ENCODE measurements around the gene PAN3.
A peak's percentile ranks its signal among the peaks of the same experiment; 100 is the strongest.
"Not testable (repeated sequence)": the region's sequence is repeated elsewhere in the genome, so short reads cannot be mapped to it uniquely, and the experiment has no call there.

The PAN3 gene

GRCh38 chr13:28116736-28117135 is 21.6 kb upstream of the PAN3 start:
- TF ChIP-seq JUND (IDR thresholded peaks at IDR 0.05; ENCODE audit: low read depth): no peak
- DNase-seq (ENCODE audit: low read depth in 1 of 2, low spot score in 1 of 2): no peak
- in situ Hi-C loops (cut with HindIII; ENCODE audit: low pct_unique_long_range_greater_than_20kb, low sequenced_read_pairs): no loop called here

DNA sequence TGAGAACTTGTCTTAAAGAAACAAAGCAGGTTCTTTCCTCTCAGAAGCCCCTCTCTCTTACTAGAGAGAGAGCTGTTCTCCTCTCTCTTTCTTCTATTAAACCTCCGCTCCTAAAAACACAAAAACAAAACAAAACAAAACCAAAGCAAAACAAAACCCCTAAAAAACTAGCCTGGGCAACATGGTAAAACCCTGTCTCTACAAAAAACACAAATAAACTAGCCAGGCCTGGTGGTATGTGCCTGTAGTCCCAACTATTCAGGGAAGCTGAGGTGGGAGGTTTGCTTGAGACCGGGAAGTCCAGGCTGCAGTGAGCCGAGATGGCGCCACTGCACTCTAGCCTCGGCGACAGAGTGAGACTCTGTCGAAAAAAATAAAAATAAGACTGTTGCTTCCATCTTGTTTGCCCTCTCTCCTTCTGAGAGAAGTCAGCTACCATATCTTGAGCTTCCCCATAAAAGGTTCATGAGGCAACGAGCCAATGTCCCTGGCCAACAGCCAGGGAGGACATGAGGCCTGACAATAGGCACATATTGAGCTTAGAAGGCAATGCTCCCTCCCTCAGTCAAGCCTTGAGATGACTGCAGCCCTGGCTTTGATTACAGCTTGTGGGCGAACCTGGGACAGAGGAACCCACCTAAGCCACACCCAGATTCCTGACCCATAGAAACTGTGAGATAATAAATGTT is 20.5 kb upstream of the PAN3 start:
- in situ Hi-C loops (cut with HindIII; ENCODE audit: low pct_unique_long_range_greater_than_20kb, low sequenced_read_pairs): no loop called here
- DNase-seq (ENCODE audit: low read depth in 1 of 2, low spot score in 1 of 2): peak in 1 of 2 experiments; percentile 22

DNA sequence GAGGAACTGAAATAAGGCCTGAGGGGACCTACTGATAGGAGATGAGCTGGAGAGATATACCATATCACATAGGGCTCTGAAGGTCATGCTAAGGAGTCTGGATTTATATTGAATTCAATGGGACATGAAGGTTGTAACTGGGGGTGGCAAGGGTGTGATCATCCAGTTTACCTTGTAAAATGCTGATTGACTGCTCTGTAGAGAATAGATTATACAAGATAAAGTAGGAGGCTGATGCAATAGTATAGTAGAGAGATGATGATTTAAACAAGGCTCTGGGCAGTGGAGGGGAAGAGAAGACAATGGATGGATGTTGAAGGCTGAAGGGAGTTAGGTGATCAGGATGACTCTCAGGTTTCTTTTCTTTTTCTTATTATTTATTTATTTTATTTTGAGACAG is 18.0 kb upstream of the PAN3 start:
- in situ Hi-C loops (cut with HindIII; ENCODE audit: low pct_unique_long_range_greater_than_20kb, low sequenced_read_pairs): no loop called here
- TF ChIP-seq JUND (IDR thresholded peaks at IDR 0.05; ENCODE audit: low read depth): no peak
- no peak for DNase-seq (ENCODE audit: low read depth in 1 of 2, low spot score in 1 of 2)

More for the DNA sequence above, 20.5 kb upstream of the PAN3 start:
- TF ChIP-seq JUND (IDR thresholded peaks at IDR 0.05; ENCODE audit: low read depth): no peak

- no peak for TF ChIP-seq JUND (IDR thresholded peaks at IDR 0.05; ENCODE audit: low read depth)
- in situ Hi-C loops (cut with HindIII; ENCODE audit: low pct_unique_long_range_greater_than_20kb, low sequenced_read_pairs): no loop called here
- DNase-seq (ENCODE audit: low read depth in 1 of 2, low spot score in 1 of 2): no peak
Measured at GRCh38 chr13:28121224-28121623, 17.1 kb upstream of the PAN3 start.

- TF ChIP-seq JUND (IDR thresholded peaks at IDR 0.05; ENCODE audit: low read depth): no peak
- no peak for DNase-seq (ENCODE audit: low read depth in 1 of 2, low spot score in 1 of 2)
- in situ Hi-C loops (cut with HindIII; ENCODE audit: low pct_unique_long_range_greater_than_20kb, low sequenced_read_pairs): no loop called here
Measured at GRCh38 chr13:28128030-28128429, 10.3 kb upstream of the PAN3 start.

GRCh38 chr13:28128926-28129325 is 9.4 kb upstream of the PAN3 start:
- no peak for DNase-seq (ENCODE audit: low read depth in 1 of 2, low spot score in 1 of 2)
- no peak for TF ChIP-seq JUND (IDR thresholded peaks at IDR 0.05; ENCODE audit: low read depth)
- in situ Hi-C loops (cut with HindIII; ENCODE audit: low pct_unique_long_range_greater_than_20kb, low sequenced_read_pairs): no loop called here

- in situ Hi-C loops (cut with HindIII; ENCODE audit: low pct_unique_long_range_greater_than_20kb, low sequenced_read_pairs): no loop called here
- no peak for TF ChIP-seq JUND (IDR thresholded peaks at IDR 0.05; ENCODE audit: low read depth)
- DNase-seq (ENCODE audit: low read depth in 1 of 2, low spot score in 1 of 2): no peak
Measured at GRCh38 chr13:28129911-28130693, 8.2 kb upstream of the PAN3 start.

DNA sequence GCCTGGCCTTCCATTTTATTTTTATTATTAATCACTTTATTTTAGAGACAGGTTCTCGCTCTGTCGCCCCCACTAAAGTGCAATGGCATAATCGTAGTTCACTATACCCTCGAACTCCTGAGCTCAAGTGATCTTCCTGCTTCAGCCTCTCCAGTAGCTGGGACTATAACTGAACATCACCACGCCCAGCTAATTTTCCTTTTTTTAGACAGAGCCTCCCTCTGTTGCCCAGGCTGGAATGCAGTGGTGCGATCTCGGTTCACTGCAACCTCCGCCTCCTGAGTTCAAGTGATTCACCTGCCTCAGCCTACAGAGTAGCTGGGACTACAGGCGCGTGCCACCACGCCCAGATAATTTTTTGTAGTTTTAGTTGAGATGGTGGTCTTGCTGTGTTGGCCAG is 6.7 kb upstream of the PAN3 start:
- in situ Hi-C loops (cut with HindIII; ENCODE audit: low pct_unique_long_range_greater_than_20kb, low sequenced_read_pairs): no loop called here
- no peak for DNase-seq (ENCODE audit: low read depth in 1 of 2, low spot score in 1 of 2)
- TF ChIP-seq JUND (IDR thresholded peaks at IDR 0.05; ENCODE audit: low read depth): no peak

DNA sequence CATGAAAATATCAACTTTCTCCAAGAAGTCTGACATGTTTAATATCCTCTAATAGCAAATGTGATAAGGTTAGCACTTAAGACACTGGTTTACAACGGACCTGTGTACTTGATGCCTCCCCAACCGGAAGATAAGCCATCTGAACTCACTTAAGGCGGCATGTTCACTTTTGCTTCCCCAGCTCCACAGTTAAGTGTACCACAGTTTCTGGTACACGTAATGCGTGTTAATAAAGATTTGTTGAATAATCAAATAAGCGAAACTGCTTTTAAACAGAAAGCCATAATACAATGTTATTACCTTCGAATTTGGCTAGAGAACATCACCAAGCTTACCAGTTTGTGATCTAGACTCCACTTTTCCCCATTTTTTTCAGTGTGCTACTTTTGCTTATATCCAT is 1.4 kb upstream of the PAN3 start:
- no peak for TF ChIP-seq JUND (IDR thresholded peaks at IDR 0.05; ENCODE audit: low read depth)
- no peak for DNase-seq (ENCODE audit: low read depth in 1 of 2, low spot score in 1 of 2)
- in situ Hi-C loops (cut with HindIII; ENCODE audit: low pct_unique_long_range_greater_than_20kb, low sequenced_read_pairs): no loop called here

DNA sequence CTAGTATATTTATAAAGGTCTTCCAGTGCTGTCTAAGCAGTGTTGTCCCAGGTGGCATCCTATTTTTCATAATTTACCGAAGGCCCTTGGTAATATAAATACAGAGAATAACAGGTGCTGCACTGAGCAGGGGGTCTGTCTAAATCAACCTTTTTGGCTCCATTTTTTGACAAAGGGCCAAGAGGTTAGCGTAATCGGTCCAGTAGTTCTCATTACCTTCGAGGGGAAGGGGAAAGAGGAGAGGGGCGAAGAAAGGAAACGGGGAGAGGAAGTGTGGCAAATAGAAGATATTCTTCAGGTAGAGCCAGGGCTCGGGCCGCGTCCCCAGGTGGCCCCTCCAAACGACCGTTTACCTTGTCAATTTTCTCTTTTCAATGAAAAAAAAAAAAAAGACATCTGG is 749 bp upstream of the PAN3 start:
- in situ Hi-C loops (cut with HindIII; ENCODE audit: low pct_unique_long_range_greater_than_20kb, low sequenced_read_pairs): no loop called here
- DNase-seq (ENCODE audit: low read depth in 1 of 2, low spot score in 1 of 2): no peak
- TF ChIP-seq JUND (IDR thresholded peaks at IDR 0.05; ENCODE audit: low read depth): no peak

DNA sequence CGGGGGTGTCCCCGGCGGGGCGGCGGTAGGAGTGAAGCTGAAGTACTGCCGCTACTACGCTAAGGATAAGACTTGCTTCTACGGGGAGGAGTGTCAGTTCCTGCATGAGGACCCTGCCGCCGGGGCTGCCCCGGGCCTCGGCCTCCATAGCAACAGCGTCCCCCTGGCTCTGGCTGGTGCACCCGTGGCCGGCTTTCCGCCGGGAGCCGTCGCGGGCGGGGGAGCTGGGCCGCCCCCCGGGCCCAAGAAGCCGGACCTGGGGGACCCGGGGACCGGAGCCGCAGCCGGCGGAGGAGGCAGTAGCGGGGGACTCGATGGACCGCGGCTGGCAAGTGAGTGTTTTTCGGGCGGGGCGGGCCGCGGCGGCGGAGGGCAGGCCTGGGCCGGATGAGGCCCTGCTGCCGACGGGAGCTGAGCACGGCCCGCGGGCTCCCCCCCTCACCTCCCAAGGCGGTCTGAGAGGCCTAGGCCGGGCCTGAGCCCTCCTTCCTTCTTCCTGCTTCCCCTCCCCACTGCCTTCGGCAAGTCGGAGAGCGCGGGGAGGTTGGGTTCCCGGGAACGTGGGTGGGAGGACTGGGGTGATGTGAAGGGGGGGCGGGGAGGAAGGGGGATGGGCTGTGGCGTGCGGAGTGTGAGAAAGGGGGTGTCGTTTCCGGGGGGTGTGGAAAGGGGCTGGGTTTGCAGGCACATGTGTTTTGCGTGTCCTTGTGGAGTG is 568 bp downstream of the PAN3 start:
- DNase-seq (ENCODE audit: low read depth in 1 of 2, low spot score in 1 of 2): peak; percentile 40 to 86
- in situ Hi-C loops (cut with HindIII; ENCODE audit: low pct_unique_long_range_greater_than_20kb, low sequenced_read_pairs): no loop called here
- TF ChIP-seq JUND (IDR thresholded peaks at IDR 0.05; ENCODE audit: low read depth): no peak

- in situ Hi-C loops (cut with HindIII; ENCODE audit: low pct_unique_long_range_greater_than_20kb, low sequenced_read_pairs): no loop called here
- TF ChIP-seq JUND (IDR thresholded peaks at IDR 0.05; ENCODE audit: low read depth): no peak
- DNase-seq (ENCODE audit: low read depth in 1 of 2, low spot score in 1 of 2): no peak
Measured at GRCh38 chr13:28140433-28141125, 2.2 kb downstream of the PAN3 start.

DNA sequence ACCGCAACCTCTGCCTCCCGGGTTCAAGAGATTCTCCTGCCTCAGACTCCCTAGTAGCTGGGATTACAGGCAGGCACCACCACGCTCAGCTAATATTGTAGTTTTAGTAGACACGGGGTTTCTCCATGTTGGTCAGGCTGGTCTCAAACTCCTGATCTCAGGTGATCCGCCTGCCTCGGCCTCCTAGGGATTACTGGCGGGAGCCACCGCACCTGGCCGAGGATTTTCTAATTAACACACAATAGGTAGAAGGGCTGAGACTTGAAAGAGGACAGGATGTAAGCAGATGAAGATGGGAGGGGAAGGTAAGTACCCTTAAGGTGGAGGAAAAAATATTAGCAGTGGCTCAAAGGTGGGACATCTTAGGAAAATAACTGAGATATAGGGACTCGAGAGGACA is 3.2 kb downstream of the PAN3 start:
- in situ Hi-C loops (cut with HindIII; ENCODE audit: low pct_unique_long_range_greater_than_20kb, low sequenced_read_pairs); DNase-seq (ENCODE audit: low read depth in 1 of 2, low spot score in 1 of 2): not testable (repeated sequence)

Data from T47D (cell line).